MM.1S (cell line): ENCODE results near the gene TMPRSS6.

ENCODE experiments used
- EZH2 ChIP-seq: fragments of 300-600 bp; sonication (generic); optimal IDR thresholded peaks from 2 replicates; pipeline ENCODE3; 2017; ENCODE audit warnings: low read depth, mild to moderate bottlenecking, antibody characterized with exemption, low read length, mixed read lengths
- TF ChIP-seq, protein P1 (sequence below): fragments of 300-600 bp; sonication (generic); IDR thresholded peaks from 2 replicates; pipeline ENCODE4 v1.5.1; 2016; ENCODE audit warnings: antibody characterized with exemption, low read length, mixed read lengths

DNA sequence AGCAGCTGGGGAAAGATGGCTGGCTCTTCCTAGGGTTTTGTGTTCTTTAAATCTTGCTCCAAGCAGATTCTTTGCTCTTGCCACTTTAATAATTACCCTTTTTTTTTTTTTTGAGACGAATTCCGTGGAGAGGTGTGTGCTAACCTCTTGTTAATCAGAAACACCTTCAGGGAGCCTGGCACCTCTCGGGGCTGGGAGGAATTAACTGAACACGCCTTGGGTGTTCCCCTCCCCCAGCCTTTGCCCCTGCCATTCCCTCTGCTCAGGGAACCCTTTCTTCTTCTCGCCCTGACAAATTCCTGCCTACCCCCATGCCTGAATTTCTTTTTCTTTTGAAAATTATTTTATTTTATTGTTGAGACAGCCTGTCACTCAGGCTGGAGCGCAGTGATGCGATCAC lies 17.5 kb downstream of the TMPRSS6 start:
- TF ChIP-seq EZH2: no peak
- TF ChIP-seq, protein P1, sequence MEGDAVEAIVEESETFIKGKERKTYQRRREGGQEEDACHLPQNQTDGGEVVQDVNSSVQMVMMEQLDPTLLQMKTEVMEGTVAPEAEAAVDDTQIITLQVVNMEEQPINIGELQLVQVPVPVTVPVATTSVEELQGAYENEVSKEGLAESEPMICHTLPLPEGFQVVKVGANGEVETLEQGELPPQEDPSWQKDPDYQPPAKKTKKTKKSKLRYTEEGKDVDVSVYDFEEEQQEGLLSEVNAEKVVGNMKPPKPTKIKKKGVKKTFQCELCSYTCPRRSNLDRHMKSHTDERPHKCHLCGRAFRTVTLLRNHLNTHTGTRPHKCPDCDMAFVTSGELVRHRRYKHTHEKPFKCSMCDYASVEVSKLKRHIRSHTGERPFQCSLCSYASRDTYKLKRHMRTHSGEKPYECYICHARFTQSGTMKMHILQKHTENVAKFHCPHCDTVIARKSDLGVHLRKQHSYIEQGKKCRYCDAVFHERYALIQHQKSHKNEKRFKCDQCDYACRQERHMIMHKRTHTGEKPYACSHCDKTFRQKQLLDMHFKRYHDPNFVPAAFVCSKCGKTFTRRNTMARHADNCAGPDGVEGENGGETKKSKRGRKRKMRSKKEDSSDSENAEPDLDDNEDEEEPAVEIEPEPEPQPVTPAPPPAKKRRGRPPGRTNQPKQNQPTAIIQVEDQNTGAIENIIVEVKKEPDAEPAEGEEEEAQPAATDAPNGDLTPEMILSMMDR: no peak
